GM19240 (cell line): Measurements from ENCODE around the gene KPNA4.
A peak's percentile ranks its signal among the peaks of the same experiment; 100 is the strongest.
"Not testable (repeated sequence)": the region's sequence is repeated elsewhere in the genome, so short reads cannot be mapped to it uniquely, and the experiment has no call there.

Experiments used
- DNase-seq: peaks from one replicate; pipeline ENCODE4 v3.0.0; 2011; ENCODE audit warnings: low spot score; ENCODE audit not compliant: insufficient read length

KPNA4 gene

GRCh38 chr3:160569894-160570652 lies 4.7 kb upstream of the KPNA4 start:
- no peak for DNase-seq

- no peak for DNase-seq
These were observed 3.6 kb upstream of the KPNA4 start for GRCh38 chr3:160568989-160569388.

GRCh38 chr3:160567774-160568173 lies 2.4 kb upstream of the KPNA4 start:
- no peak for DNase-seq

GRCh38 chr3:160566499-160566898 lies 1.1 kb upstream of the KPNA4 start:
- no peak for DNase-seq

DNA sequence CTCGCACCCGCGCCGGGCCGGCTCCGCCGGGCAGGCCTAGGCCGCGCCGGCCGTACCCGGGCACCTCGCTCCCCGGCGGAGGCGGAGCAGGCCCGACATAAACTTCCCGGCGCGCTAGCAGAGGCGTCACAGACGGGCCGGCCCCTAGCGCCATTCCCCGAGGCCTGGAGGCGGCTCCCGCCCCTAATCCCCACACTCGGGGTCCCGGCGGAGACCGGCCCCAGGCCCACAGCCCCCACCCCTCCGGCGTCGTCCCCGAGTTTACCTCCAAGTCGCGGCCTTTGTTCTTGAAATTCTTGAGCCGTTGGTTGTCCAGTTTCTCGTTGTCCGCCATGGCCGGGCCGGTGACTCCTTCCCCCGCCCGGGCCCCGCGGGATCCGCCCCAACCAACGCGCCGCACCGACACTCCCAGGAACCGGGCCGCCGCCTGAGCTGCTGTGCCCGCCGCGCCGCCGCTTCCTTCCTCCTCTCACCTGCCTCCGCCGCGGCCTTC lies 376 bp downstream of the KPNA4 start:
- peak; percentile 27 for DNase-seq

- DNase-seq: no peak
These were observed 986 bp downstream of the KPNA4 start for GRCh38 chr3:160564258-160564911.

GRCh38 chr3:160562952-160563351 lies 2.4 kb downstream of the KPNA4 start:
- DNase-seq: no peak

DNA sequence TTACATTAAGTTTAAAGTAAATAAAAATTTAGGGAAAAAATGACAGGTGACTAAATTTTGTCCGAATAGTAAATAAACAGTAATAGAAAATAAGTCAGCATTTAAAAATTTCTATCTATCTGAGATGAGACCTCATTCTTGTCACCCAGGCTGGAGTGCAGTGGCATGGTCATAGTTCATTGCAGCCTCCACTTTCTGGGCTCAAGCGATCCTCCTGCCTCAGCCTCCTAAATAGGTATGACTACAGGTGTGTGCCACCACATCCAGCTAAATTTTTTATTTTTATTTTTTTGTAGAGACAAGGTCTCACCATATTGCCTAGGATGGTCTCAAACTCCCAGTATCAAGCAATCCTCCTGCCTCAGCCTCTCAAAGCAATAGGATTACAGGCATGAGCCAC lies 7.8 kb downstream of the KPNA4 start:
- DNase-seq: no peak

- DNase-seq: no peak
These were observed 9.2 kb downstream of the KPNA4 start for GRCh38 chr3:160556141-160556540.

- no peak for DNase-seq
These were observed 10.4 kb downstream of the KPNA4 start for GRCh38 chr3:160554980-160555379.

- DNase-seq: no peak
These were observed 11.5 kb downstream of the KPNA4 start for GRCh38 chr3:160553827-160554226.

- DNase-seq: no peak
These were observed 18.6 kb downstream of the KPNA4 start for GRCh38 chr3:160546727-160547126.

GRCh38 chr3:160545504-160545871 lies 19.9 kb downstream of the KPNA4 start:
- no peak for DNase-seq

- DNase-seq: no peak
These were observed 20.4 kb downstream of the KPNA4 start for GRCh38 chr3:160544844-160545503.

GRCh38 chr3:160540551-160540950 lies 24.8 kb downstream of the KPNA4 start:
- DNase-seq: no peak

GRCh38 chr3:160538895-160539294 lies 26.5 kb downstream of the KPNA4 start:
- no peak for DNase-seq

DNA sequence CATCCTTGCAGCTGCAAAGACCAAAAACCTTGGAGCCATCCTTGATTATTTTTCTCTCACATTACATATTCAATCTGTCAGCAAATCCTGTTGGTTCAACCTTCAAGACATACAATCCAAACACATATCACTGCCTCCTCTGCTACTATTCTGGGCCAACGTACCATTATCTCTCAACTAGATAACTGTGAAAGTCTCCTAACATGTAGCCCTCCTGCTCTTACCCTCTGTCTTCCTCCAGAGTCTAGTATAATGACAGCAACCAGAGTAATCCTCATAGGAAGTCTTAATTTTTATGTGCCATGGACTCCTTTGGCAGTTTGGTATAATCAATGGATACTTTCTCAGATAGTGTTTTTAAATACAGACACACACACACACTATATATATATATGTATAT lies 27.6 kb downstream of the KPNA4 start:
- DNase-seq: no peak

- no peak for DNase-seq
These were observed 33.0 kb downstream of the KPNA4 start for GRCh38 chr3:160532371-160532770.

- DNase-seq: no peak
These were observed 34.1 kb downstream of the KPNA4 start for GRCh38 chr3:160531311-160531710.

DNA sequence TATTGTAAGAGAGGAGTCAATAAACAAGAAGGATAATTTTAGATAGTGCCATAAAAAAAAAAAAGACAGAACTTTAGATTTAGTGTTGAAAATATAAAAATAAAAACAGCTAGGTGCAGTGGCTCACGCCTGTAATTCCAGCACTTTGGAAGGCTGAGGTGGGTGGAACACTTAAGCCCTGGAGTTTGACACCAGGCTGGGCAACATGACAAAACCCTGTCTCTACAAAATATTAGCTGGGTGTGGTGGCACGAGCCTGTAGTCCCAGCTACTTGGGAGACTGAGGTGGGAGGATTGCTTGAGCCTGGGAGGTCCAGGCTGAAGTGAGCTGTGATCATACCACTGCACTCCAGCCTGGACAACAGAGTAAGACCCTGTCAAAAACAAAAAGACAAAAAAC lies 49.0 kb downstream of the KPNA4 start:
- not testable (repeated sequence) for DNase-seq

DNA sequence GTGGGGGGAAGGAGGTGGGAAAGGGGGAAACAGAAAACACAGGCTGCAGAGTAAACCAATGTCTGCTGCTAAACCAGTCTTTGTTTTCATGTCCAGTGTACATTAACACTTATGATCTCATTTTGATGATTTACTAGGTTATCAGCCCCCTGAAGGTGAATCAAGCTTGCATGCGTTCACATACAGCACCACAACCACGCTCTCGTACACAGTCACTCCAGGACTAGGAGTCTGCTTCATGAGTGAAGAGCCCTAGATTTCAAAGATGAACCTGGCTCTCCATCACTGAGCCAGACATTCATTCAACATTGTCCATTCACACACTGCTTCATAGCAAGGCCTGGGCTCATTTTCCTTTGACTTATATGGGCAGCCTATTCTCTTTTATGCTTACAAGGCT lies 64.0 kb downstream of the KPNA4 start:
- DNase-seq: no peak

- DNase-seq: no peak
These were observed 67.2 kb downstream of the KPNA4 start for GRCh38 chr3:160498202-160498601.
